Duodenal mucosa (tissue), 2 donors: ENCODE results near the gene NAV2.

Source experiments
- H3K27ac ChIP-seq: one replicate; pipeline ENCODE4 v1.7.0; 2013; ENCODE audit warnings: low read depth, low read length
- H3K27me3 ChIP-seq, 2 donors: one replicate each; pipeline ENCODE4 v1.7.0; 2013; ENCODE audit warnings: low read length in 2 of 2, control low read depth in 1 of 2; ENCODE audit not compliant: insufficient read depth in 2 of 2, control insufficient read depth in 1 of 2
- H3K36me3 ChIP-seq, 2 donors: one replicate each; pipeline ENCODE4 v1.7.0; 2013; ENCODE audit warnings: low read length in 2 of 2, control low read depth in 1 of 2; ENCODE audit not compliant: insufficient read depth in 2 of 2, control insufficient read depth in 1 of 2
- H3K4me1 ChIP-seq, 2 donors: one replicate each; pipeline ENCODE4 v1.7.0; 2013; ENCODE audit warnings: low read length in 2 of 2, control low read depth in 1 of 2; ENCODE audit not compliant: insufficient read depth in 2 of 2, control insufficient read depth in 1 of 2
- H3K4me3 ChIP-seq, 2 donors: one replicate each; pipeline ENCODE4 v1.7.0; 2013; ENCODE audit warnings: low read length in 2 of 2, low read depth in 1 of 2
- H3K9ac ChIP-seq, 2 donors: one replicate each; pipeline ENCODE4 v1.7.0; 2013; ENCODE audit warnings: low read length in 2 of 2, low read depth in 1 of 2
- H3K9me3 ChIP-seq, 2 donors: one replicate each; pipeline ENCODE4 v1.7.0; 2013; ENCODE audit warnings: low read length in 2 of 2, control low read depth in 1 of 2; ENCODE audit not compliant: control insufficient read depth in 1 of 2

The NAV2 gene

GRCh38 chr11:19712281-19713195 lies at the start of gene NAV2:
TSS of gene NAV2 (plus strand) at chr11:19712837. CDS start at chr11:19713696, 859 bp downstream.
- Histone ChIP-seq H3K27me3 (peaks cover 29 to 30% of the 10 kb centered on the region in 2 donors), H3K27ac (peak within 1 kb of the TSS; percentile 64), H3K9me3 (no peaks in the 10 kb centered on the region), H3K4me3 (peak within 1 kb of the TSS; percentile 77 to 84), H3K9ac (peak within 1 kb of the TSS; percentile 57 to 76), H3K36me3 (no peaks in the 10 kb centered on the region), H3K4me1 (peaks cover 23 to 26% of the 10 kb centered on the region in 2 donors)

DNA sequence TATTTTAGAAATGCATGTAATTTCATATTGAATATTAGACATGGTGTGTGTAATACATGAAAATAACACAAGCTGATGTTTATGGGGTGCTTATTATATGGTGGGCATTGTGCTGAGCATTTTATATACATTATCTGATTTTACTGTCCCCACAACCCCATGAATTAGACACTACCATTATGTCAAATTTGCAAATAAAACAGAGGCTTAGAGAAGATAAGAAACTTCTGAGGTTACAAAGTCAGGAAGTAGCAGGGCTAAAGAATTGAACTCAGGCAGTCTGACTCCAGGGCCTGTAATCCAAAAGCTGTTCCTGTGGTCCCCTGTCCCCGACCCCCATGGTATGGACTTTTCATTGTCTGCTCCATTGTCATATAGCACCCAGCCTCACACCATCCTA lies 49.4 kb upstream of the NAV2 start:
- Histone ChIP-seq H3K36me3 (no peaks in the 10 kb centered on the region), H3K9me3 (no peaks in the 10 kb centered on the region), H3K27me3 (no peaks in the 10 kb centered on the region), H3K4me1 (peaks cover 0 to 4% of the 10 kb centered on the region in 2 donors), H3K27ac (no peak overlapping the region), H3K9ac (no peak overlapping the region), H3K4me3 (no peak overlapping the region)

DNA sequence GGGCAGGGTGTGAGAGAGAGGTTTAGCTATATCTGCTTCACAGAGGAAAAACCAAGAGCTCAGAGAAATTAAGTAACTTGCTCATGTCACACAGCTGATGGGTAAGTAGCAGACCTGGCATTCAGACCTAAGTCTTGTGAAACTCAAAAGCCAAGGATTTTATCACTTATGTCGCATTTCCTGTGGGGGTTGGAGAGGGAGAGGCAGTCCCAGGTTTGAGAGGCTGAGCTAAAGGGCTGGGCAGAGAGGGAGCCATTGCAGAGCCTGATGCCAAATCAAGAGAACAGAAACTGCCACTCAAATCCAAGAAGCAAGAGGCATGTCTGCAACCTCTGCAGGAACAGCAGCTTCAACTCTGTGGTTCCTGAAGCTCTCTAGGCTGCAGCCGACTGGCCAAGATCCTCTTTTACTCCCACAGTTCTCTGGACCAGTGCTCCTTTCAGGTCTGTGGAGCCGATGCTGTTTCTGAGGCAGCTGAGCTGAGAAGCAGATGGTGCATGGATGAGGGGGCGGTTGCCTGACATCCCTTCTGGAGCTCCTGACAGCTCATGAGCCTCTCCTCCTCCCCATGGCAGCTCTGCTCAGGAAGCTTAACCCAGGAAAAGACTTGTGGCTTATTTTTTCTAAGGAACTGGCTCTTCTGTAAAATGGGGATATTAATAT lies 47.6 kb upstream of the NAV2 start:
- no peak overlapping the region for H3K4me3 ChIP-seq
- H3K27me3 ChIP-seq = no peaks in the 10 kb centered on the region
- peaks cover 0 to 3% of the 10 kb centered on the region in 2 donors for H3K4me1 ChIP-seq
- H3K9ac ChIP-seq = no peak overlapping the region
- H3K9me3 ChIP-seq = no peaks in the 10 kb centered on the region
- H3K27ac ChIP-seq = no peak overlapping the region
- no peaks in the 10 kb centered on the region for H3K36me3 ChIP-seq

GRCh38 chr11:19666951-19667350 lies 45.7 kb upstream of the NAV2 start:
- Histone ChIP-seq H3K4me3 (no peak overlapping the region), H3K9ac (no peak overlapping the region), H3K27ac (no peak overlapping the region), H3K4me1 (no peaks in the 10 kb centered on the region), H3K36me3 (no peaks in the 10 kb centered on the region), H3K27me3 (no peaks in the 10 kb centered on the region), H3K9me3 (no peaks in the 10 kb centered on the region)

DNA sequence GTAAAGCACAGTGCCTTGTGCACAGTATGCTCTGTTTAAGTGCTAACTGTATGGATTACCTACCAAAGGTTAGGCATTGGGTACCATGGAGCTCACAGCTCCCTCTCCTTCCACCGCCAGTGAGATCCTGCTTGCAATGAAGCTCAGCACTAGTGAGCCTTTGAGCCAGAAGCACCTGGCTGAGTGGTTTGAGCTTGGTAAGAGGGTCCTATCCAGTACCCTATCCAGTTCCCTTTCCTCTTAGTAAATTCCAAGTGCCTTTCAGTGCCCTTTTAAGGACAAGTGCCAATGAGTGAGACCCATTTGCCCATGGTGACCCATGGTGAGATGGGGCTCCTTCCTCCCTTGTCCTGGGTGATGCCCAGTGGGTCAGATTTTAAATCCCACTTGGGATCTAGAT lies 43.1 kb upstream of the NAV2 start:
- Histone ChIP-seq H3K4me3 (no peak overlapping the region), H3K36me3 (no peaks in the 10 kb centered on the region), H3K27ac (no peak overlapping the region), H3K9ac (no peak overlapping the region), H3K4me1 (peaks cover 6 to 11% of the 10 kb centered on the region in 2 donors), H3K9me3 (no peaks in the 10 kb centered on the region), H3K27me3 (no peaks in the 10 kb centered on the region)

- Histone ChIP-seq H3K27me3 (no peaks in the 10 kb centered on the region), H3K9ac (no peak overlapping the region), H3K4me3 (no peak overlapping the region), H3K36me3 (no peaks in the 10 kb centered on the region), H3K9me3 (no peaks in the 10 kb centered on the region), H3K27ac (no peak overlapping the region), H3K4me1 (peaks cover 6 to 13% of the 10 kb centered on the region in 2 donors)
Measured at GRCh38 chr11:19670030-19670791, 42.4 kb upstream of the NAV2 start.

DNA sequence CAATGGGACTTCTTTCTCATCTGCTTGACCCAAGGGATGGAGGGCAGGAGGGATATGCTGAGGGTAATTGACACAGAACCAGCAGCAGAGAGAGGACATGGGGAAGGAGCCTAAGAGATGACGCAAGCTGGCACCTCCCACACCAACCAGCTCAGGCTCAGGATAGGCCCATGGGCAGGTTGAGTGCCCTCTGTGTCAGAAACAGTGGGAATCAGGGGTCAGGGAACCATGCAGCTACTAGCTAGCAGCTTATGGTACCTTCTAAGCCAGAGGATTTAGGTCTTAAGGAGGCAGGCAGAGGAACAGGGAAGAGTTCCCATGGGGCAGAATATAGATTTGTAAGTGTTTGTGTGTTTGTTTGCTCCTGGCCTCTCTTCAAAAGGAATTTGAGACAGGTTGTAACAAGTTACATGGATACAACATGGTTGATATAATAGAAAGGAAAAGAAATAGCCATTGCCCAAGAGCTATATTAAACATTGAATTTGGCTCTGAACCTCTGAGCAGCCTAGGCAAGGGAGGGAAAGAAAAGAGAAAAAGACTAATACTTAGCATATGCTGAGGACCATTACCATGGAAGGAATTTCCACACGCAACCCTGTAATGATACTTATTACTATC lies 39.9 kb upstream of the NAV2 start:
- Histone ChIP-seq H3K27me3 (no peaks in the 10 kb centered on the region), H3K27ac (no peak overlapping the region), H3K4me1 (peaks cover 6 to 13% of the 10 kb centered on the region in 2 donors), H3K36me3 (no peaks in the 10 kb centered on the region), H3K9me3 (no peaks in the 10 kb centered on the region), H3K4me3 (no peak overlapping the region), H3K9ac (no peak overlapping the region)

GRCh38 chr11:19673924-19674729 lies 38.5 kb upstream of the NAV2 start:
- H3K27me3 ChIP-seq = no peaks in the 10 kb centered on the region
- no peak overlapping the region for H3K4me3 ChIP-seq
- H3K9me3 ChIP-seq = no peaks in the 10 kb centered on the region
- no peak overlapping the region for H3K9ac ChIP-seq
- H3K36me3 ChIP-seq = no peaks in the 10 kb centered on the region
- no peak overlapping the region for H3K27ac ChIP-seq
- H3K4me1 ChIP-seq = peaks cover 6 to 13% of the 10 kb centered on the region in 2 donors

DNA sequence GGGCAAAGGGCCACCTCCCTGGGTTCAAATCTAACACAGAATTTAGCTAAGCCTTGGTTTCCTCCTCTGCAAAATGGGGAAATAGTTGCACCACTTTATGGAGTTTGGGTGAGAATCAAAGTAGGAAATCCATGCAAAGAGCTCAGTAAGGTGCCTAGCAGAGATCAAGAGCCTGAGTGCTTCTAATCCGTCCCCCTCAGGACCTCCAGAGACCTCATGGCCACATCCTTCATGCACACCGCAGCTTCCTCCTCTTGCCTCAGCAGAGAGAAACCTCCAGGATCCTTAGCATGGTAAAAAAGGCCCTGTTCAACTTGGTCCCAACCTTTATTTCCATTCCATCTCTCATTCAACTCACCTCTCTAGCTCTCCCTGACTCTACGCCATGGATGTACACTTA lies 37.8 kb upstream of the NAV2 start:
- peaks cover 6 to 13% of the 10 kb centered on the region in 2 donors for H3K4me1 ChIP-seq
- H3K36me3 ChIP-seq = no peaks in the 10 kb centered on the region
- H3K9ac ChIP-seq = no peak overlapping the region
- H3K9me3 ChIP-seq = no peaks in the 10 kb centered on the region
- H3K27ac ChIP-seq = no peak overlapping the region
- H3K27me3 ChIP-seq = no peaks in the 10 kb centered on the region
- H3K4me3 ChIP-seq = no peak overlapping the region
